Epithelial cell of proximal tubule (primary cell): ENCODE results near the gene VPS8. TPM values are rescaled to one million over a fixed set of nuclear protein-coding genes. Genes with fewer than 3 reads are reported as not detected.

Experiments
- DNase-seq: peaks from one replicate; pipeline ENCODE4 v3.0.0-alpha.2; 2011; ENCODE audit warnings: low read depth
- H3K4me3 ChIP-seq: 2 replicates; pipeline ENCODE4 v1.5.1; 2011; ENCODE audit warnings: low read depth, mild to moderate bottlenecking, low read length
- total RNA-seq: library from RNA; depleted of rRNA; stranded (reverse); fragments of >200 nt; gene quantifications from 2 replicates; pipeline ENCODE4 v1.2.3, GENCODE V29; 2015
- TF ChIP-seq, protein P1 (sequence below): conservative IDR thresholded peaks from 2 replicates; pipeline ENCODE4 v1.5.1; 2012; ENCODE audit warnings: low read depth, mild to moderate bottlenecking, low read length

The VPS8 gene
- total RNA-seq, 1 donor from 2014 or later, result 16.7 TPM

DNA sequence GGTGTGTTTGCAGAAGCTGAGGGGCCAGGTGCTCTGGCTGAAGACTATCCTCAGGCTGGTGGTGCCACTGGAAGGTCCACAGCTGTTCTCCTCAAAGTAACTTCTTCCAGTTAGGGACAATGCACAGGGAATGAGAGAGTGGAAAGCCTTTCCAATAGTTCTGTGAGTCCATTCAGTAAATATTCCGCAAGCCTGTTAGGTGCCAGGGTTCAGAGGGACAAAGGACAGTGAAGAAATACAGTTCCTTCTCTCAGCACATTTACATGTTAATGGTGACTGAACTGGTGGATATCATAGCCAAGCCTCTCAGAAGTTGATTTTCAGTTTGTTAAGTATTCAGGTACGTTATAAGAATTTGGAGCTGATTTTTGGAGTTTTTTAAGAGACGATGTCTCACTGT is 218.4 kb downstream of the VPS8 start:
- no peak for DNase-seq
- H3K4me3 ChIP-seq, result no peak overlapping the region
- TF ChIP-seq, protein P1, sequence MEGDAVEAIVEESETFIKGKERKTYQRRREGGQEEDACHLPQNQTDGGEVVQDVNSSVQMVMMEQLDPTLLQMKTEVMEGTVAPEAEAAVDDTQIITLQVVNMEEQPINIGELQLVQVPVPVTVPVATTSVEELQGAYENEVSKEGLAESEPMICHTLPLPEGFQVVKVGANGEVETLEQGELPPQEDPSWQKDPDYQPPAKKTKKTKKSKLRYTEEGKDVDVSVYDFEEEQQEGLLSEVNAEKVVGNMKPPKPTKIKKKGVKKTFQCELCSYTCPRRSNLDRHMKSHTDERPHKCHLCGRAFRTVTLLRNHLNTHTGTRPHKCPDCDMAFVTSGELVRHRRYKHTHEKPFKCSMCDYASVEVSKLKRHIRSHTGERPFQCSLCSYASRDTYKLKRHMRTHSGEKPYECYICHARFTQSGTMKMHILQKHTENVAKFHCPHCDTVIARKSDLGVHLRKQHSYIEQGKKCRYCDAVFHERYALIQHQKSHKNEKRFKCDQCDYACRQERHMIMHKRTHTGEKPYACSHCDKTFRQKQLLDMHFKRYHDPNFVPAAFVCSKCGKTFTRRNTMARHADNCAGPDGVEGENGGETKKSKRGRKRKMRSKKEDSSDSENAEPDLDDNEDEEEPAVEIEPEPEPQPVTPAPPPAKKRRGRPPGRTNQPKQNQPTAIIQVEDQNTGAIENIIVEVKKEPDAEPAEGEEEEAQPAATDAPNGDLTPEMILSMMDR, result no peak

- DNase-seq, result no peak
- H3K4me3 ChIP-seq, result no peak overlapping the region
- TF ChIP-seq, protein P1, result no peak
Measured at GRCh38 chr3:185030951-185031350, 219.0 kb downstream of the VPS8 start.

GRCh38 chr3:185037801-185038200 is 225.8 kb downstream of the VPS8 start:
- TF ChIP-seq, protein P1, result no peak
- DNase-seq, result no peak
- H3K4me3 ChIP-seq, result no peak overlapping the region

DNA sequence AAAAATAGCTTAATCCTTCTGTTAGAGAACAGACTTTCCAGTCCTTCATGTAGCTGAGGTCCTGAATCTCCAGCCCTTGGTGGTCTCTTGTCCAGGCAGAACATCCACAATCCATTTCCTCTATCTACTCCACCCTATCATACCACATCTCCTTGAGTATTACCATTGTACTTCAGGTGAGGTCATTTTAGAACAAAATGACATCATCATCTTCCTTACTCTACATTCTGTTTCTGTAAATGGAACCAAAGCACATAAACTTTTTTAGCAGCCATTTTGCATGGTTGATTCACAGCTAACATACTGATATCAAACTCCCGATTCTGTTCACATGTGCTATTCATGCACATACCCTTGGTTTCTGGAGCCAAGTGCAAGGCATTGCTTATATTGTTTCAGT is 228.5 kb downstream of the VPS8 start:
- no peak overlapping the region for H3K4me3 ChIP-seq
- TF ChIP-seq, protein P1, result no peak
- no peak for DNase-seq

- TF ChIP-seq, protein P1, result no peak
- H3K4me3 ChIP-seq, result no peak overlapping the region
- DNase-seq, result no peak
Measured at GRCh38 chr3:185041540-185041939, 229.6 kb downstream of the VPS8 start.

- TF ChIP-seq, protein P1, result no peak
- no peak for DNase-seq
- no peak overlapping the region for H3K4me3 ChIP-seq
Measured at GRCh38 chr3:185042312-185043050, 230.5 kb downstream of the VPS8 start.

- no peak for DNase-seq
- TF ChIP-seq, protein P1, result no peak
- no peak overlapping the region for H3K4me3 ChIP-seq
Measured at GRCh38 chr3:185046164-185046515, 234.2 kb downstream of the VPS8 start.
